OCI-LY1 (cell line): Measurements from ENCODE around the gene ANAPC2.

Experiments used
- CTCF ChIP-seq: fragments of 200-600 bp; sonication (generic), shearing (Covaris generic); IDR thresholded peaks from 2 replicates; pipeline ENCODE4 v1.5.1; 2017; ENCODE audit warnings: mild to moderate bottlenecking, antibody characterized with exemption, low read length, moderate library complexity, mixed read lengths
- EZH2 ChIP-seq: fragments of 200-600 bp; sonication (generic), shearing (Covaris generic); IDR thresholded peaks from 2 replicates; pipeline ENCODE4 v1.8.0; 2017; ENCODE audit warnings: borderline replicate concordance, mixed run types, mild to moderate bottlenecking, antibody characterized with exemption, low read length, moderate library complexity, mixed read lengths

- TF ChIP-seq CTCF = no peak
- no peak for TF ChIP-seq EZH2
Measured at GRCh38 chr9:137172901-137173795, 15.2 kb downstream of the ANAPC2 start.
